Type B pancreatic cell (in vitro differentiated cells): ENCODE measurements around the gene TNFAIP8. TPM values are rescaled to one million over a fixed set of nuclear protein-coding genes. Genes with fewer than 3 reads are reported as not detected.

ENCODE experiments used
- DNase-seq: peaks from one replicate; pipeline ENCODE4 v3.0.0; 2021; ENCODE audit warnings: mixed read lengths; ENCODE audit not compliant: unreplicated experiment; ENCODE audit errors: extremely low spot score
- H3K27ac Mint-ChIP-seq: 2 replicates; pipeline ENCODE4 v1.8.0; 2021; ENCODE audit warnings: mild to moderate bottlenecking, mixed read lengths
- H3K27me3 Mint-ChIP-seq: 2 replicates; pipeline ENCODE4 v1.8.0; 2021; ENCODE audit warnings: mixed read lengths
- H3K36me3 Mint-ChIP-seq: 2 replicates; pipeline ENCODE4 v1.8.0; 2021; ENCODE audit warnings: mixed read lengths
- H3K4me1 Mint-ChIP-seq: one replicate; pipeline ENCODE4 v1.8.0; 2021; ENCODE audit warnings: mixed read lengths; ENCODE audit not compliant: unreplicated experiment
- H3K4me3 Mint-ChIP-seq: 2 replicates; pipeline ENCODE4 v1.8.0; 2021; ENCODE audit warnings: mild to moderate bottlenecking, mixed read lengths
- H3K9me3 Mint-ChIP-seq: 2 replicates; pipeline ENCODE4 v1.8.0; 2021; ENCODE audit warnings: mixed read lengths
- CTCF ChIP-seq: fragments of 200-600 bp; sonication (generic); conservative IDR thresholded peaks from 2 replicates; pipeline ENCODE4 v1.5.0; 2021; ENCODE audit warnings: antibody characterized with exemption, mild to moderate bottlenecking
- total RNA-seq: library from RNA; stranded (reverse); gene quantifications from 2 replicates; pipeline ENCODE4 v1.2.1, GENCODE V29; 2021; ENCODE audit warnings: low replicate concordance

TNFAIP8 gene
- total RNA-seq, 1 donor from 2014 or later, result 11.8 TPM

- Mint-ChIP-seq H3K27ac (no peak overlapping the region), H3K4me3 (no peak overlapping the region), H3K27me3 (peaks cover 2% of the 10 kb centered on the region), H3K9me3 (no peaks in the 10 kb centered on the region), H3K4me1 (peaks cover 41% of the 10 kb centered on the region), H3K36me3 (peaks cover 3% of the 10 kb centered on the region)
- DNase-seq, result no peak
- no peak for TF ChIP-seq CTCF
Observed at GRCh38 chr5:119363936-119364335, 8.1 kb downstream of the TNFAIP8 start.

GRCh38 chr5:119365847-119366539, 10.2 kb downstream of the TNFAIP8 start:
- Mint-ChIP-seq H3K4me3 (peak overlapping the region; percentile 18), H3K4me1 (peaks cover 22% of the 10 kb centered on the region), H3K27me3 (no peaks in the 10 kb centered on the region), H3K9me3 (no peaks in the 10 kb centered on the region), H3K27ac (peak overlapping the region; percentile 50), H3K36me3 (peaks cover 3% of the 10 kb centered on the region)
- DNase-seq, result no peak
- TF ChIP-seq CTCF, result no peak

- no peak for TF ChIP-seq CTCF
- H3K27ac Mint-ChIP-seq, result peak overlapping the region; percentile 50
Observed at GRCh38 chr5:119366540-119366881, 10.7 kb downstream of the TNFAIP8 start.

GRCh38 chr5:119367502-119368237, 11.9 kb downstream of the TNFAIP8 start:
- peaks cover 3% of the 10 kb centered on the region for H3K36me3 Mint-ChIP-seq
- H3K4me1 Mint-ChIP-seq, result peaks cover 21% of the 10 kb centered on the region
- H3K27ac Mint-ChIP-seq, result peak overlapping the region; percentile 3
- no peak for DNase-seq
- no peaks in the 10 kb centered on the region for H3K9me3 Mint-ChIP-seq
- TF ChIP-seq CTCF, result no peak
- no peak overlapping the region for H3K4me3 Mint-ChIP-seq
- H3K27me3 Mint-ChIP-seq, result no peaks in the 10 kb centered on the region

More at GRCh38 chr5:119366540-119366881, 10.7 kb downstream of the TNFAIP8 start:
- peaks cover 21% of the 10 kb centered on the region for H3K4me1 Mint-ChIP-seq
- H3K9me3 Mint-ChIP-seq, result no peaks in the 10 kb centered on the region
- no peak for DNase-seq
- peaks cover 3% of the 10 kb centered on the region for H3K36me3 Mint-ChIP-seq
- H3K27me3 Mint-ChIP-seq, result no peaks in the 10 kb centered on the region
- no peak overlapping the region for H3K4me3 Mint-ChIP-seq

GRCh38 chr5:119368238-119368630, 12.4 kb downstream of the TNFAIP8 start:
- H3K9me3 Mint-ChIP-seq, result no peaks in the 10 kb centered on the region
- DNase-seq, result no peak
- TF ChIP-seq CTCF, result no peak
- H3K36me3 Mint-ChIP-seq, result peaks cover 7% of the 10 kb centered on the region
- H3K27me3 Mint-ChIP-seq, result no peaks in the 10 kb centered on the region
- H3K4me3 Mint-ChIP-seq, result no peak overlapping the region
- peaks cover 21% of the 10 kb centered on the region for H3K4me1 Mint-ChIP-seq
- no peak overlapping the region for H3K27ac Mint-ChIP-seq
